ENCODE measurements around the gene CREB5.

The CREB5 gene

GRCh38 chr7:28871077-28871476 is 458.8 kb downstream of the CREB5 start:
- no peaks in the 10 kb centered on the region for H3K9me2 ChIP-seq (replicated peaks; ENCODE audit: low read depth, low read length)
- no peak overlapping the region for H3K4me2 ChIP-seq (ENCODE audit: low read depth, low read length, poor library complexity, severe bottlenecking)
- H3K79me2 ChIP-seq (ENCODE audit: insufficient read depth, low read length): no peaks in the 10 kb centered on the region
- H2AFZ ChIP-seq (ENCODE audit: low read length): no peak overlapping the region
- no peaks in the 10 kb centered on the region for H3F3A ChIP-seq (ENCODE audit: low read depth)
- no peaks in the 10 kb centered on the region for H3K4me1 ChIP-seq (ENCODE audit: insufficient read depth, low read length, poor library complexity, severe bottlenecking)
- TF ChIP-seq CTCF (conservative IDR thresholded peaks at IDR 0.05; ENCODE audit: low read length) (no peak), EZH2phosphoT487 (IDR thresholded peaks at IDR 0.05; ENCODE audit: borderline replicate concordance) (no peak)
- H3K9ac ChIP-seq (ENCODE audit: low read depth, low read length, poor library complexity, severe bottlenecking): no peak overlapping the region
- no peaks in the 10 kb centered on the region for H3K9me3 ChIP-seq (ENCODE audit: insufficient read depth, low read depth, low read length)
- H3K4me3 ChIP-seq (ENCODE audit: low read length, poor library complexity, severe bottlenecking): no peak overlapping the region
- no peaks in the 10 kb centered on the region for H3K27me3 ChIP-seq (ENCODE audit: insufficient read depth, low read length, poor library complexity, severe bottlenecking)
- H3K36me3 ChIP-seq (ENCODE audit: insufficient read depth, low read length): no peaks in the 10 kb centered on the region
- H4K20me1 ChIP-seq (ENCODE audit: insufficient read depth, low read length, poor library complexity, severe bottlenecking): no peaks in the 10 kb centered on the region

- TF ChIP-seq EZH2phosphoT487 (IDR thresholded peaks at IDR 0.05; ENCODE audit: borderline replicate concordance): no peak
- Histone ChIP-seq H3K4me3 (ENCODE audit: low read length, poor library complexity, severe bottlenecking) (no peak overlapping the region), H3K27me3 (ENCODE audit: insufficient read depth, low read length, poor library complexity, severe bottlenecking) (no peaks in the 10 kb centered on the region), H3F3A (ENCODE audit: low read depth) (no peaks in the 10 kb centered on the region), H4K20me1 (ENCODE audit: insufficient read depth, low read length, poor library complexity, severe bottlenecking) (no peaks in the 10 kb centered on the region), H3K9me3 (ENCODE audit: insufficient read depth, low read depth, low read length) (no peaks in the 10 kb centered on the region), H3K79me2 (ENCODE audit: insufficient read depth, low read length) (no peaks in the 10 kb centered on the region), H3K4me1 (ENCODE audit: insufficient read depth, low read length, poor library complexity, severe bottlenecking) (no peaks in the 10 kb centered on the region), H3K9ac (ENCODE audit: low read depth, low read length, poor library complexity, severe bottlenecking) (no peak overlapping the region), H3K36me3 (ENCODE audit: insufficient read depth, low read length) (no peaks in the 10 kb centered on the region), H3K9me2 (replicated peaks; ENCODE audit: low read depth, low read length) (no peaks in the 10 kb centered on the region), H2AFZ (ENCODE audit: low read length) (no peak overlapping the region), H3K4me2 (ENCODE audit: low read depth, low read length, poor library complexity, severe bottlenecking) (no peak overlapping the region)
Observed at GRCh38 chr7:28871631-28872030, 459.3 kb downstream of the CREB5 start.

GRCh38 chr7:28872226-28872625 is 459.9 kb downstream of the CREB5 start:
- Histone ChIP-seq H3K4me1 (ENCODE audit: insufficient read depth, low read length, poor library complexity, severe bottlenecking) (no peaks in the 10 kb centered on the region), H3K36me3 (ENCODE audit: insufficient read depth, low read length) (no peaks in the 10 kb centered on the region), H3K9ac (ENCODE audit: low read depth, low read length, poor library complexity, severe bottlenecking) (no peak overlapping the region), H2AFZ (ENCODE audit: low read length) (no peak overlapping the region), H3K27me3 (ENCODE audit: insufficient read depth, low read length, poor library complexity, severe bottlenecking) (no peaks in the 10 kb centered on the region), H3K9me3 (ENCODE audit: insufficient read depth, low read depth, low read length) (no peaks in the 10 kb centered on the region), H3F3A (ENCODE audit: low read depth) (no peaks in the 10 kb centered on the region), H3K4me2 (ENCODE audit: low read depth, low read length, poor library complexity, severe bottlenecking) (no peak overlapping the region), H3K79me2 (ENCODE audit: insufficient read depth, low read length) (no peaks in the 10 kb centered on the region), H3K4me3 (ENCODE audit: low read length, poor library complexity, severe bottlenecking) (no peak overlapping the region), H4K20me1 (ENCODE audit: insufficient read depth, low read length, poor library complexity, severe bottlenecking) (no peaks in the 10 kb centered on the region), H3K9me2 (replicated peaks; ENCODE audit: low read depth, low read length) (no peaks in the 10 kb centered on the region)
- no peak for TF ChIP-seq EZH2phosphoT487 (IDR thresholded peaks at IDR 0.05; ENCODE audit: borderline replicate concordance)
- TF ChIP-seq CTCF (conservative IDR thresholded peaks at IDR 0.05; ENCODE audit: low read length): no peak

- Histone ChIP-seq H3K79me2 (ENCODE audit: insufficient read depth, low read length) (no peaks in the 10 kb centered on the region), H3F3A (ENCODE audit: low read depth) (no peaks in the 10 kb centered on the region), H3K9ac (ENCODE audit: low read depth, low read length, poor library complexity, severe bottlenecking) (no peak overlapping the region), H3K27me3 (ENCODE audit: insufficient read depth, low read length, poor library complexity, severe bottlenecking) (no peaks in the 10 kb centered on the region), H3K9me2 (replicated peaks; ENCODE audit: low read depth, low read length) (no peaks in the 10 kb centered on the region), H2AFZ (ENCODE audit: low read length) (no peak overlapping the region), H4K20me1 (ENCODE audit: insufficient read depth, low read length, poor library complexity, severe bottlenecking) (no peaks in the 10 kb centered on the region), H3K4me1 (ENCODE audit: insufficient read depth, low read length, poor library complexity, severe bottlenecking) (no peaks in the 10 kb centered on the region), H3K36me3 (ENCODE audit: insufficient read depth, low read length) (no peaks in the 10 kb centered on the region), H3K4me3 (ENCODE audit: low read length, poor library complexity, severe bottlenecking) (no peak overlapping the region), H3K4me2 (ENCODE audit: low read depth, low read length, poor library complexity, severe bottlenecking) (no peak overlapping the region), H3K9me3 (ENCODE audit: insufficient read depth, low read depth, low read length) (no peaks in the 10 kb centered on the region)
- TF ChIP-seq CTCF (conservative IDR thresholded peaks at IDR 0.05; ENCODE audit: low read length) (no peak), EZH2phosphoT487 (IDR thresholded peaks at IDR 0.05; ENCODE audit: borderline replicate concordance) (no peak)
Observed at GRCh38 chr7:28873365-28873764, 461.0 kb downstream of the CREB5 start.

Data from Loucy (cell line).